SK-N-SH treated with all-trans-retinoic acid at 6 μM for 48 hours (cell line): ENCODE data around the gene SLC22A5.

Experiments used
- ATAC-seq: fragments of 200-7000 bp; cut with Tn5 transposase; 3 replicates; pipeline ENCODE4 v1.9.1; 2020; ENCODE audit warnings: mild to moderate bottlenecking, moderate library complexity
- ARNTL ChIP-seq: fragments of 450-650 bp; formaldehyde crosslinking; IDR thresholded peaks from 2 replicates; pipeline ENCODE4 v1.5.0; 2020; ENCODE audit warnings: low read depth, mild to moderate bottlenecking, moderate library complexity, borderline replicate concordance
- CSDC2 ChIP-seq: fragments of 250-450 bp; sonication (Bioruptor Pico); IDR thresholded peaks from 2 replicates; pipeline ENCODE4 v1.5.0; 2020; ENCODE audit warnings: mild to moderate bottlenecking, moderate library complexity
- ESRRG ChIP-seq: fragments of 250-450 bp; sonication (Bioruptor Pico); IDR thresholded peaks from 2 replicates; pipeline ENCODE4 v1.6.1; 2021; ENCODE audit warnings: mild to moderate bottlenecking
- GLIS3 ChIP-seq: fragments of 250-450 bp; sonication (Bioruptor Pico); IDR thresholded peaks from 2 replicates; pipeline ENCODE4 v1.5.0; 2020; ENCODE audit warnings: mild to moderate bottlenecking, moderate library complexity
- ISL1 ChIP-seq: fragments of 250-450 bp; sonication (Bioruptor Pico); IDR thresholded peaks from 2 replicates; pipeline ENCODE4 v2.1.2; 2022; ENCODE audit warnings: mild to moderate bottlenecking, moderate library complexity
- OSR1 ChIP-seq: fragments of 250-450 bp; sonication (Bioruptor Pico); IDR thresholded peaks from 2 replicates; pipeline ENCODE4 v1.8.0; 2022; ENCODE audit warnings: moderate library complexity, mild to moderate bottlenecking, inconsistent platforms
- RARB ChIP-seq: fragments of 250-450 bp; sonication (Bioruptor Pico); IDR thresholded peaks from 2 replicates; pipeline ENCODE4 v1.8.0; 2021; ENCODE audit warnings: mild to moderate bottlenecking, moderate library complexity
- SNAI2 ChIP-seq: fragments of 250-450 bp; sonication (Bioruptor Pico); IDR thresholded peaks from 2 replicates; pipeline ENCODE4 v1.5.0; 2020; ENCODE audit warnings: mild to moderate bottlenecking, moderate library complexity
- TCF4 ChIP-seq: fragments of 250-450 bp; sonication (Bioruptor Pico); IDR thresholded peaks from 2 replicates; pipeline ENCODE4 v1.8.0; 2021; ENCODE audit warnings: mild to moderate bottlenecking, moderate library complexity, borderline replicate concordance
- TOX ChIP-seq: fragments of 250-450 bp; sonication (Bioruptor Pico); IDR thresholded peaks from 2 replicates; pipeline ENCODE4 v1.8.0; 2021; ENCODE audit warnings: mild to moderate bottlenecking, moderate library complexity, borderline replicate concordance
- ZFP3 ChIP-seq: fragments of 250-450 bp; sonication (Bioruptor Pico); IDR thresholded peaks from 2 replicates; pipeline ENCODE4 v1.5.0; 2020; ENCODE audit warnings: mild to moderate bottlenecking, moderate library complexity
- ZFP30 ChIP-seq: fragments of 450-650 bp; formaldehyde crosslinking; IDR thresholded peaks from 2 replicates; pipeline ENCODE4 v1.5.0; 2022; ENCODE audit warnings: mild to moderate bottlenecking, moderate library complexity
- ZNF565 ChIP-seq: fragments of 450-650 bp; formaldehyde crosslinking; conservative IDR thresholded peaks from 2 replicates; pipeline ENCODE4 v1.5.0; 2020; ENCODE audit warnings: low read depth, mild to moderate bottlenecking, moderate library complexity
- ZNF70 ChIP-seq: fragments of 450-650 bp; formaldehyde crosslinking; IDR thresholded peaks from 2 replicates; pipeline ENCODE4 v1.5.0; 2020; ENCODE audit warnings: mild to moderate bottlenecking, moderate library complexity
- ZNF8 ChIP-seq: fragments of 450-650 bp; formaldehyde crosslinking; IDR thresholded peaks from 2 replicates; pipeline ENCODE4 v1.5.0; 2020; ENCODE audit warnings: mild to moderate bottlenecking, moderate library complexity
- TF ChIP-seq, protein P1 (sequence below): fragments of 250-450 bp; sonication (Bioruptor Pico); IDR thresholded peaks from 2 replicates; pipeline ENCODE4 v1.5.1; 2020; ENCODE audit warnings: low read depth, mild to moderate bottlenecking, moderate library complexity
- TF ChIP-seq, protein P2 (sequence below): fragments of 250-450 bp; sonication (Bioruptor Pico); IDR thresholded peaks from 2 replicates; pipeline ENCODE4 v1.8.0; 2021; ENCODE audit warnings: low read depth, mild to moderate bottlenecking, moderate library complexity, borderline replicate concordance
- TF ChIP-seq, protein P3 (sequence below): fragments of 250-450 bp; sonication (Bioruptor Pico); IDR thresholded peaks from 2 replicates; pipeline ENCODE4 v1.5.0; 2020; ENCODE audit warnings: mild to moderate bottlenecking, moderate library complexity
- TF ChIP-seq, protein P4 (sequence below): fragments of 250-450 bp; sonication (Bioruptor Pico); IDR thresholded peaks from 2 replicates; pipeline ENCODE4 v1.8.0; 2020; ENCODE audit warnings: mild to moderate bottlenecking, moderate library complexity, borderline replicate concordance
- TF ChIP-seq, protein P5 (sequence below): fragments of 250-450 bp; sonication (Bioruptor Pico); IDR thresholded peaks from 2 replicates; pipeline ENCODE4 v1.5.1; 2021; ENCODE audit warnings: mild to moderate bottlenecking, moderate library complexity

The SLC22A5 gene

DNA sequence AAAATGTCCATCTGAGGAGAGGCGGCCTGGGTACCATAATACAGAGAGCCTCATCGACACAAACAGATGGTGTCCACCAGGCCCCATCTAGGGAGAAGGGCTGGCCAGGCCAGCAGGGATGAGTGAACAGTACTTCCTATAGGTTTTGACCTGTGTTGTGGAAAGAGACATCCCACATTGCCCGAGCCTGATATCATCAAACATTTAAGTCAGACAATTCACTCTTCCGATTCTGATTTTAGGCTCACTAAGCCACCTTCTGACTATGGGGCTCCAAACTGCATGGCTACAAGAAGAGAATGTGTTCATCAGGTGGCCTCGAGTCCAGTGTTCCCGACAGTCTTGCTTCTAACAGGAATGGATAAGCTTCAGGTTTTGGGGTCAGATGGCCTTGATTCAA lies 38.9 kb downstream of the SLC22A5 start (continued):
- TF ChIP-seq SNAI2 (CRISPR knock-in tag) (no peak), ESRRG (no peak), ZNF8 (CRISPR knock-in tag) (no peak), TCF4 (CRISPR knock-in tag) (no peak), ZNF70 (CRISPR knock-in tag) (no peak)
- TF ChIP-seq, protein P1, sequence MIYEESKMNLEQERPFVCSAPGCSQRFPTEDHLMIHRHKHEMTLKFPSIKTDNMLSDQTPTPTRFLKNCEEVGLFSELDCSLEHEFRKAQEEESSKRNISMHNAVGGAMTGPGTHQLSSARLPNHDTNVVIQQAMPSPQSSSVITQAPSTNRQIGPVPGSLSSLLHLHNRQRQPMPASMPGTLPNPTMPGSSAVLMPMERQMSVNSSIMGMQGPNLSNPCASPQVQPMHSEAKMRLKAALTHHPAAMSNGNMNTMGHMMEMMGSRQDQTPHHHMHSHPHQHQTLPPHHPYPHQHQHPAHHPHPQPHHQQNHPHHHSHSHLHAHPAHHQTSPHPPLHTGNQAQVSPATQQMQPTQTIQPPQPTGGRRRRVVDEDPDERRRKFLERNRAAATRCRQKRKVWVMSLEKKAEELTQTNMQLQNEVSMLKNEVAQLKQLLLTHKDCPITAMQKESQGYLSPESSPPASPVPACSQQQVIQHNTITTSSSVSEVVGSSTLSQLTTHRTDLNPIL (CRISPR knock-in tag): no peak

DNA sequence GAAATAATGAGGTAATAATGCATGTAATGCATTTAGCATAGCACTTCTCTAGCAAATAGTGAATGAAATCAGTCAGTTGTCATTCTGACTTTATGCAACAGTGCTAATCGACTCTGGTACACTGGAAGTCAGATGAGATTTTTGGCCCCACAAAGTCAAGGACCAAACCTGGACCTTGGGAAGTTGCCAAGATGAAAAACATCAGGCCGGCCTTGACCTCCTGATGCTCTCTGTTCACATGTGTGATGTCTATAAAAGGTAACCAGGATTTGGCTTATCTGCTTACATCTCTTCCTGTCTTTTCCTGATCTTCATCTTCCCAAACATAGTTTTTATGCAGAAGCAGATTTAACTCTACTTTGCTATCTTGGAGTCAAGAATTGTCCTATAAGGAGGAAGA lies 39.5 kb downstream of the SLC22A5 start:
- no peak for TF ChIP-seq OSR1 (CRISPR knock-in tag)
- no peak for TF ChIP-seq ISL1
- no peak for TF ChIP-seq RARB (CRISPR knock-in tag)
- TF ChIP-seq, protein P2, sequence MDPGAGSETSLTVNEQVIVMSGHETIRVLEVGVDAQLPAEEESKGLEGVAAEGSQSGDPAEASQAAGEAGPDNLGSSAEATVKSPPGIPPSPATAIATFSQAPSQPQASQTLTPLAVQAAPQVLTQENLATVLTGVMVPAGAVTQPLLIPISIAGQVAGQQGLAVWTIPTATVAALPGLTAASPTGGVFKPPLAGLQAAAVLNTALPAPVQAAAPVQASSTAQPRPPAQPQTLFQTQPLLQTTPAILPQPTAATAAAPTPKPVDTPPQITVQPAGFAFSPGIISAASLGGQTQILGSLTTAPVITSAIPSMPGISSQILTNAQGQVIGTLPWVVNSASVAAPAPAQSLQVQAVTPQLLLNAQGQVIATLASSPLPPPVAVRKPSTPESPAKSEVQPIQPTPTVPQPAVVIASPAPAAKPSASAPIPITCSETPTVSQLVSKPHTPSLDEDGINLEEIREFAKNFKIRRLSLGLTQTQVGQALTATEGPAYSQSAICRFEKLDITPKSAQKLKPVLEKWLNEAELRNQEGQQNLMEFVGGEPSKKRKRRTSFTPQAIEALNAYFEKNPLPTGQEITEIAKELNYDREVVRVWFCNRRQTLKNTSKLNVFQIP (CRISPR knock-in tag): no peak
- no peak for TF ChIP-seq SNAI2 (CRISPR knock-in tag)
- no peak for TF ChIP-seq TCF4 (CRISPR knock-in tag)
- TF ChIP-seq ARNTL (CRISPR knock-in tag): no peak
- TF ChIP-seq ZFP3 (CRISPR knock-in tag): no peak
- TF ChIP-seq, protein P3, sequence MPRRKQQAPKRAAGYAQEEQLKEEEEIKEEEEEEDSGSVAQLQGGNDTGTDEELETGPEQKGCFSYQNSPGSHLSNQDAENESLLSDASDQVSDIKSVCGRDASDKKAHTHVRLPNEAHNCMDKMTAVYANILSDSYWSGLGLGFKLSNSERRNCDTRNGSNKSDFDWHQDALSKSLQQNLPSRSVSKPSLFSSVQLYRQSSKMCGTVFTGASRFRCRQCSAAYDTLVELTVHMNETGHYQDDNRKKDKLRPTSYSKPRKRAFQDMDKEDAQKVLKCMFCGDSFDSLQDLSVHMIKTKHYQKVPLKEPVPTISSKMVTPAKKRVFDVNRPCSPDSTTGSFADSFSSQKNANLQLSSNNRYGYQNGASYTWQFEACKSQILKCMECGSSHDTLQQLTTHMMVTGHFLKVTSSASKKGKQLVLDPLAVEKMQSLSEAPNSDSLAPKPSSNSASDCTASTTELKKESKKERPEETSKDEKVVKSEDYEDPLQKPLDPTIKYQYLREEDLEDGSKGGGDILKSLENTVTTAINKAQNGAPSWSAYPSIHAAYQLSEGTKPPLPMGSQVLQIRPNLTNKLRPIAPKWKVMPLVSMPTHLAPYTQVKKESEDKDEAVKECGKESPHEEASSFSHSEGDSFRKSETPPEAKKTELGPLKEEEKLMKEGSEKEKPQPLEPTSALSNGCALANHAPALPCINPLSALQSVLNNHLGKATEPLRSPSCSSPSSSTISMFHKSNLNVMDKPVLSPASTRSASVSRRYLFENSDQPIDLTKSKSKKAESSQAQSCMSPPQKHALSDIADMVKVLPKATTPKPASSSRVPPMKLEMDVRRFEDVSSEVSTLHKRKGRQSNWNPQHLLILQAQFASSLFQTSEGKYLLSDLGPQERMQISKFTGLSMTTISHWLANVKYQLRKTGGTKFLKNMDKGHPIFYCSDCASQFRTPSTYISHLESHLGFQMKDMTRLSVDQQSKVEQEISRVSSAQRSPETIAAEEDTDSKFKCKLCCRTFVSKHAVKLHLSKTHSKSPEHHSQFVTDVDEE: no peak
- no peak for TF ChIP-seq CSDC2 (CRISPR knock-in tag)
- no peak for TF ChIP-seq GLIS3
- no peak for TF ChIP-seq ZNF8 (CRISPR knock-in tag)
- no peak for TF ChIP-seq TOX
- TF ChIP-seq ZFP30 (CRISPR knock-in tag): no peak
- TF ChIP-seq ZNF565 (CRISPR knock-in tag): no peak
- TF ChIP-seq ZNF70 (CRISPR knock-in tag): no peak
- no peak for ATAC-seq

DNA sequence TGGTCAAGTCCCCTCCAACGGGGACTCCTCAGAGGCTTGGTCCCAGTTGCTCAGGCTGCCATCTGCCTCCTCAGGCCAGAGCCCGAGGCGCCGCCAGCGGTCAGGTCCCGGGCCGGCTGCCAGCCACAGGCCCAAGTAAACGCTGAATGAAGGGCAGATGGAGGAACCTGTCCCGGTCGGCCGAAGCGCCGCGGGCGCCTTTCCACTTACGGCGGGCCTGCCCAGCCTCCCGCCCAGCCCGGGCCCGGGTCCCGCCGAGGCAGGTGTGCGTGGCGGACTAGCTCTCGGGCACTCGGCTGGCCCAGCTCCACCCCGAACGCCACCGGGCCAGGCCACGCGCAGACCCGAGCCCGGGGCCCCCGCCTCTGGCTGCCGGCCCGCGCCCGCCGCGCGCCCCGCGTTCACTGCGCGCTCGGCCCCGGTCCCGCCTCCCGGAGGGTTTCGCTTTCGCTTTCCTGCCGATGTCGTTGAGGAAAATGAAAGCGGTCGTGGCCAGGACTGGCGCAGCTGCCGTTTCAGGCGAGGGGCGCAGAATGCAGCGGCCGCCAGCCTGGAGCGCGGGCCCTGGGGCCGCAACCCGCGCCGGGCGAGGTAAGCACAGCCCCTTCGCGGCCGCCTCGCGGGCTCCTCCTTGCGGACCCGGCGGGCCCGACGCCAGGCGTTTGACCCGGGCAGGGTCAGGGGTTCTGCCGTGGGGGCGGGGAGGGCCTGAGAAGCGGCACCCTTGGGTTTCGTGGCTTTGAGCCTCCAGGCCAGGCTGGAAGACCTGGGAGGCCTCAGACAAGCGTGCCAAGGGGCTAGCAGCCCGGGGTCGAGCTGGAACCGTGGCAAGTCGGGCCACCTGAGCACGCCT lies 41.2 kb downstream of the SLC22A5 start:
- TF ChIP-seq CSDC2 (CRISPR knock-in tag) (peak; percentile 58; the same call in 1 of the 2 replicates), ZFP3 (CRISPR knock-in tag) (peak; percentile 58; the same call in 1 of the 2 replicates), GLIS3 (no peak), ZFP30 (CRISPR knock-in tag) (no peak)
- TF ChIP-seq, protein P4, sequence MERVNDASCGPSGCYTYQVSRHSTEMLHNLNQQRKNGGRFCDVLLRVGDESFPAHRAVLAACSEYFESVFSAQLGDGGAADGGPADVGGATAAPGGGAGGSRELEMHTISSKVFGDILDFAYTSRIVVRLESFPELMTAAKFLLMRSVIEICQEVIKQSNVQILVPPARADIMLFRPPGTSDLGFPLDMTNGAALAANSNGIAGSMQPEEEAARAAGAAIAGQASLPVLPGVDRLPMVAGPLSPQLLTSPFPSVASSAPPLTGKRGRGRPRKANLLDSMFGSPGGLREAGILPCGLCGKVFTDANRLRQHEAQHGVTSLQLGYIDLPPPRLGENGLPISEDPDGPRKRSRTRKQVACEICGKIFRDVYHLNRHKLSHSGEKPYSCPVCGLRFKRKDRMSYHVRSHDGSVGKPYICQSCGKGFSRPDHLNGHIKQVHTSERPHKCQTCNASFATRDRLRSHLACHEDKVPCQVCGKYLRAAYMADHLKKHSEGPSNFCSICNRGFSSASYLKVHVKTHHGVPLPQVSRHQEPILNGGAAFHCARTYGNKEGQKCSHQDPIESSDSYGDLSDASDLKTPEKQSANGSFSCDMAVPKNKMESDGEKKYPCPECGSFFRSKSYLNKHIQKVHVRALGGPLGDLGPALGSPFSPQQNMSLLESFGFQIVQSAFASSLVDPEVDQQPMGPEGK (CRISPR knock-in tag): no peak
- TF ChIP-seq, protein P5, sequence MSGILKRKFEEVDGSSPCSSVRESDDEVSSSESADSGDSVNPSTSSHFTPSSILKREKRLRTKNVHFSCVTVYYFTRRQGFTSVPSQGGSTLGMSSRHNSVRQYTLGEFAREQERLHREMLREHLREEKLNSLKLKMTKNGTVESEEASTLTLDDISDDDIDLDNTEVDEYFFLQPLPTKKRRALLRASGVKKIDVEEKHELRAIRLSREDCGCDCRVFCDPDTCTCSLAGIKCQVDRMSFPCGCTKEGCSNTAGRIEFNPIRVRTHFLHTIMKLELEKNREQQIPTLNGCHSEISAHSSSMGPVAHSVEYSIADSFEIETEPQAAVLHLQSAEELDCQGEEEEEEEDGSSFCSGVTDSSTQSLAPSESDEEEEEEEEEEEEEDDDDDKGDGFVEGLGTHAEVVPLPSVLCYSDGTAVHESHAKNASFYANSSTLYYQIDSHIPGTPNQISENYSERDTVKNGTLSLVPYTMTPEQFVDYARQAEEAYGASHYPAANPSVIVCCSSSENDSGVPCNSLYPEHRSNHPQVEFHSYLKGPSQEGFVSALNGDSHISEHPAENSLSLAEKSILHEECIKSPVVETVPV (CRISPR knock-in tag): no peak
- TF ChIP-seq, protein P3: peak; percentile 26; the same call in 1 of the 2 replicates
- ATAC-seq: peak; percentile 88
